HFF-Myc (cell line): ENCODE data around the gene ELMO1.

Experiments used
- DNase-seq: peaks from one replicate; pipeline ENCODE4 v3.0.0-alpha.2; 2011; ENCODE audit warnings: low read depth; ENCODE audit errors: extremely low read depth
- H3K4me3 ChIP-seq: replicated peaks from 2 replicates; pipeline ENCODE4 v1.5.1; 2011; ENCODE audit warnings: low read depth, mild to moderate bottlenecking, control low read depth, low read length
- CTCF ChIP-seq: IDR thresholded peaks from 2 replicates; pipeline ENCODE4 v1.5.1; 2012; ENCODE audit warnings: mild to moderate bottlenecking, low read depth, low read length, control low read depth; ENCODE audit errors: missing control alignments

The ELMO1 gene

GRCh38 chr7:37393476-37393875 lies 55.2 kb downstream of the ELMO1 start:
- DNase-seq: no peak
- no peak for TF ChIP-seq CTCF
- H3K4me3 ChIP-seq: no peak overlapping the region

- TF ChIP-seq CTCF: no peak
- H3K4me3 ChIP-seq: no peak overlapping the region
- no peak for DNase-seq
Observed at GRCh38 chr7:37392673-37393017, 56.0 kb downstream of the ELMO1 start.

- no peak overlapping the region for H3K4me3 ChIP-seq
- TF ChIP-seq CTCF: no peak
- DNase-seq: no peak
Observed at GRCh38 chr7:37391791-37392672, 56.6 kb downstream of the ELMO1 start.

GRCh38 chr7:37390114-37390513 lies 58.5 kb downstream of the ELMO1 start:
- H3K4me3 ChIP-seq: no peak overlapping the region
- no peak for TF ChIP-seq CTCF
- no peak for DNase-seq

- DNase-seq: no peak
- no peak for TF ChIP-seq CTCF
- no peak overlapping the region for H3K4me3 ChIP-seq
Observed at GRCh38 chr7:37388811-37389210, 59.9 kb downstream of the ELMO1 start.

GRCh38 chr7:37385787-37386186 lies 62.9 kb downstream of the ELMO1 start:
- DNase-seq: no peak
- H3K4me3 ChIP-seq: no peak overlapping the region
- no peak for TF ChIP-seq CTCF
